K562 (cell line): Measurements from ENCODE around the gene FGF5. TPM values are rescaled to one million over a fixed set of nuclear protein-coding genes. Genes with fewer than 3 reads are reported as not detected.

Experiments
- ATAC-seq: fragments of 200-7000 bp; cut with Tn5 transposase; 3 replicates; pipeline ENCODE4 v1.9.1; 2020; ENCODE audit warnings: moderate library complexity
- BruUV-seq: library from RNA; stranded (reverse); fragments of 400-500 nt; replicated peaks from 2 replicates; lab custom pipeline; 2021; lab: Mats Ljungman, UMichigan
- CTCF ChIA-PET: fragments of 300-600 bp; formaldehyde crosslinking; extraction: SDS; loops from one replicate; lab custom pipeline; 2021; ENCODE audit warnings: low intra/inter-chr PET ratio; lab: Yijun Ruan, JAX
- POLR2A ChIA-PET: fragments of 300-600, 350-650 bp; sonication (Branson Sonifier 250); formaldehyde crosslinking; extraction: SDS; loops from one replicate; lab custom pipeline; 2021; ENCODE audit warnings: antibody characterized with exemption, inconsistent platforms; lab: Yijun Ruan, JAX
- DNase-seq, 4 experiments: peaks; one replicate each; pipeline versions ENCODE4 v3.0.0 to v3.0.0-alpha.2; 2011 to 2018; ENCODE audit warnings: low spot score in 3 of 4, mixed read lengths in 3 of 4; ENCODE audit errors: extremely low read depth in 1 of 4
- FAIRE-seq: peaks from 2 replicates; lab custom pipeline; 2011; peaks lifted over from hg19 to GRCh38; lab: Jason Lieb, UNC
- H2AFZ ChIP-seq: 2 replicates; pipeline ENCODE4 v1.6.0; 2011; ENCODE audit warnings: low read depth, low read length, control low read depth, inconsistent platforms
- H3K27ac ChIP-seq: fragments of 200-600 bp; 3 replicates; pipeline ENCODE4 v1.8.0; 2011; ENCODE audit warnings: low read depth, mild to moderate bottlenecking, control low read depth, inconsistent platforms, low read length, moderate library complexity, mixed read lengths; ENCODE audit errors: extremely low read depth
- H3K27me3 ChIP-seq, 2 experiments: fragments of 300-600 bp in 1 of 2; 2 replicates in 1 of 2; 3 replicates in 1 of 2; pipeline versions ENCODE4 v1.6.0 to v1.8.0; 2011; ENCODE audit warnings: inconsistent platforms in 2 of 2, low read length in 2 of 2, mild to moderate bottlenecking in 1 of 2, mixed read lengths in 1 of 2, moderate library complexity in 1 of 2; ENCODE audit not compliant: control insufficient read depth in 2 of 2, insufficient read depth in 2 of 2
- H3K36me3 ChIP-seq: fragments of 300-600 bp; 3 replicates; pipeline ENCODE4 v1.8.0; 2011; ENCODE audit warnings: mild to moderate bottlenecking, low read length, inconsistent platforms; ENCODE audit not compliant: control insufficient read depth, insufficient read depth
- H3K4me1 ChIP-seq, 2 experiments: fragments of 200-600 bp in 1 of 2; replicated peaks in 1 of 2; 2 replicates in 1 of 2; 3 replicates in 1 of 2; pipeline versions ENCODE4 v1.5.1 to v1.8.0; 2011; ENCODE audit warnings: inconsistent platforms in 2 of 2, low read length in 2 of 2, mild to moderate bottlenecking in 1 of 2, mixed read lengths in 1 of 2, moderate library complexity in 1 of 2; ENCODE audit not compliant: control insufficient read depth in 2 of 2, insufficient read depth in 2 of 2
- H3K4me2 ChIP-seq: 2 replicates; pipeline ENCODE4 v1.6.1; 2011; ENCODE audit warnings: low read length, control low read depth, inconsistent platforms, mixed read lengths; ENCODE audit not compliant: insufficient read depth
- H3K4me3 ChIP-seq: fragments of 200-600 bp; sonication (generic), shearing (Covaris generic); 2 replicates; pipeline ENCODE4 v1.5.1; 2016; ENCODE audit warnings: control low read depth, inconsistent platforms
- H3K79me2 ChIP-seq: fragments of 200-600 bp; 3 replicates; pipeline ENCODE4 v1.8.0; 2011; ENCODE audit warnings: low read length, inconsistent platforms; ENCODE audit not compliant: control insufficient read depth, insufficient read depth
- H3K9ac ChIP-seq, 2 experiments: 2 replicates each; pipeline versions ENCODE4 v1.6.0 to v1.6.1; 2011; ENCODE audit warnings: low read depth in 2 of 2, low read length in 2 of 2, control low read depth in 1 of 2, inconsistent platforms in 1 of 2, mild to moderate bottlenecking in 1 of 2, mixed read lengths in 1 of 2; ENCODE audit not compliant: insufficient read depth in 1 of 2
- H3K9me1 ChIP-seq: one replicate; pipeline ENCODE4 v1.6.0; 2011; ENCODE audit warnings: inconsistent platforms, mild to moderate bottlenecking, low read length, moderate library complexity; ENCODE audit not compliant: control insufficient read depth, insufficient read depth
- H3K9me3 ChIP-seq: replicated peaks from 2 replicates; pipeline ENCODE4 v1.5.1; 2011; ENCODE audit warnings: low read depth, low read length, inconsistent platforms; ENCODE audit not compliant: control insufficient read depth, insufficient read depth
- H4K20me1 ChIP-seq: replicated peaks from 2 replicates; pipeline ENCODE4 v1.6.1; 2011; ENCODE audit warnings: low read length, inconsistent platforms, mixed read lengths; ENCODE audit not compliant: control insufficient read depth, insufficient read depth
- EGR1 ChIP-seq: fragments of 450-650 bp; conservative IDR thresholded peaks from 2 replicates; pipeline ENCODE4 v1.6.1; 2017; ENCODE audit warnings: mild to moderate bottlenecking
- FOSL1 ChIP-seq: fragments of 200-800 bp; sonication (Bioruptor generic); conservative IDR thresholded peaks from 2 replicates; pipeline ENCODE4 v1.6.1; 2016; ENCODE audit warnings: missing genetic modification characterization, missing compliant biosample characterization
- RUNX1 ChIP-seq: sonication (generic); IDR thresholded peaks from 2 replicates; pipeline ENCODE4 v1.6.1; 2016; ENCODE audit warnings: antibody characterized with exemption, low read depth
- WGBS: fragments of 100-300 bp; shearing (Covaris generic); methylation state at CpG from one replicate; pipeline ENCODE4 v1.1.6; 2016; ENCODE audit warnings: low coverage, mixed read lengths; ENCODE audit not compliant: insufficient coverage; ENCODE audit errors: missing lambda C conversion rate; 5-methylcytosine and 5-hydroxymethylcytosine counted together
- in situ Hi-C: fragments of 300-500 bp; cut with MboI; formaldehyde crosslinking; loops from 4 replicates; pipeline ENCODE4 v1.15.0; 2018; ENCODE audit warnings: inconsistent platforms, mixed read lengths
- intact Hi-C: fragments of 100-400 bp; cut with micrococcal nuclease; formaldehyde crosslinking; loops from 2 replicates; pipeline ENCODE4 v1.14.2; 2022
- polyA plus RNA-seq, 8 experiments: library from polyadenylated mRNA; depleted of rRNA in 4 of 8; stranded (reverse) in 5 of 8; unstranded in 3 of 8; fragments of >200 nt; fragmentation: Nextera tagmentation in 2 of 8; fragmentation: Illumina TruSeq in 1 of 8; extraction: Ambion mirVana in 2 of 8; extraction: Trizol in 1 of 8; gene quantifications; 2 replicates each; pipeline versions ENCODE4 v1.2.1 to v1.2.3, GENCODE V29; 2011 to 2014; ENCODE audit warnings: inconsistent platforms in 1 of 8, missing spikeins in 1 of 8
- total RNA-seq, 7 experiments: library from RNA; depleted of rRNA in 6 of 7; stranded (reverse); fragments of >200 nt in 6 of 7; fragmentation: Illumina TruSeq in 2 of 7; extraction: Trizol in 2 of 7; gene quantifications; 2 replicates each; pipeline versions ENCODE4 v1.2.1 to v1.2.3, GENCODE V29; 2011 to 2021; ENCODE audit warnings: low replicate concordance in 1 of 7
- TF ChIP-seq, protein P1 (sequence below), 2 experiments: fragments of 450-650 bp in 1 of 2; sonication (generic) in 1 of 2; formaldehyde crosslinking in 1 of 2; IDR thresholded peaks in 1 of 2; conservative IDR thresholded peaks in 1 of 2; 2 replicates each; pipeline versions ENCODE4 v1.6.1 to v1.8.1; 2016 to 2023; ENCODE audit warnings: mild to moderate bottlenecking in 2 of 2, moderate library complexity in 2 of 2, inconsistent platforms in 1 of 2, missing genetic modification reagents in 1 of 2

Gene FGF5
- total and polyA plus RNA-seq, 9 of the 15 experiments (the other 6 are each of a cell fraction or from before 2014, with no cell fraction given), result 0.38 to 2.7 (median 1.1) TPM

DNA sequence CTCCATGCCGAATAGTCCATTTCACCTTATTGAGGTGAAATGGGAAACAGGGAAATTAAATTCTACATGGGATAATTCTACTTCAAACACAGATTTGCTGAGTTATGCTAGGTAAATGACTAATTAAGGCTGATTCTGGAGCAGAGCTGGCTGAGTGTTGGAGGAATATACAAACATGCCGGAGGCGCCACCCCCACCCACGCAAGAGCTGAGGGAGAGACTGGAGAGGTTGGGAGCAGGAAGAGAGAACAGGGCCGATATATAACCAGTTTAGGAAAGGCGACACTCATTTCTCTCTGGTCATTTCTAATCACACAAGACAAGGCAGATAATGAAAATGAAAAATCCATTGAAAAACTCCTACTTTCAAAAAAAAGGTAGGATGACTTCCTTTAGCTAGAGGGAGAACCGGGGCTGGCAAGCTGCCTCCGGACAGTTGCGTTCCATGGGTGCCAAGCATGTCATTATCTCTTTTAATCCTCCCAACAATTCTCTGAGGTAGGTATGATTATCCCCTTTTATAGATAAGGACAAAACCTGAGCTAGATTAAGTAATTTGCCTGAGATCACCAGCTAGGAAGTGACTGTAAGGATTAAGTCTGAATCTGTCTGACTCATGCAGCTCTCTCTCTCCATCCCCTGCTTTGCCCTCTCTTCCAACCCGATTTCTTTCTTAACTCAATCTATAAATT is 41.5 kb downstream of the FGF5 start:
- Histone ChIP-seq H3K4me3 (no peak overlapping the region), H3K4me2 (peak overlapping the region; percentile 45), H3K79me2 (no peaks in the 10 kb centered on the region), H3K9me3 (no peaks in the 10 kb centered on the region), H3K4me1 (no peaks in the 10 kb centered on the region), H2AFZ (peak overlapping the region; percentile 58), H3K9me1 (no peaks in the 10 kb centered on the region), H3K9ac (no peak overlapping the region; a peak in 1 of 4 replicates), H3K36me3 (no peaks in the 10 kb centered on the region), H4K20me1 (no peaks in the 10 kb centered on the region), H3K27me3 (no peaks in the 10 kb centered on the region), H3K27ac (no peak overlapping the region)
- peak; percentile 29 for FAIRE-seq
- intact Hi-C loops (no loop called here), in situ Hi-C loops (no loop called here)
- BruUV-seq, result no TSS peak
- peak; percentile 77 for ATAC-seq
- CTCF ChIA-PET, result no interaction called here
- POLR2A ChIA-PET, result interaction anchor here (0.6 to 1.2 kb wide), 4 partner anchors 13 to 1812 kb away, joined by 3 read pairs; no protein-coding TSS in a partner anchor
- WGBS, result 8% methylated on average over 10 of the region's 10 CpGs
- peak in 3 of 4 experiments; percentile 9 to 42 (median 35) for DNase-seq
- TF ChIP-seq RUNX1 (no peak), EGR1 (peak; percentile 94), FOSL1 (tag) (peak; percentile 57; the same call in 1 of the 2 replicates)
- TF ChIP-seq, protein P1, sequence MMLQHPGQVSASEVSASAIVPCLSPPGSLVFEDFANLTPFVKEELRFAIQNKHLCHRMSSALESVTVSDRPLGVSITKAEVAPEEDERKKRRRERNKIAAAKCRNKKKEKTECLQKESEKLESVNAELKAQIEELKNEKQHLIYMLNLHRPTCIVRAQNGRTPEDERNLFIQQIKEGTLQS (IDR thresholded peaks at IDR 0.05), result peak; percentile 30; the same call in 1 of the 2 replicates
- TF ChIP-seq, protein P1 (CRISPR knock-in tag; conservative IDR thresholded peaks at IDR 0.05), result no peak
